Measurements from ENCODE around the gene ARFGAP3.

Gene ARFGAP3

GRCh38 chr22:42856179-42856864 is 751 bp downstream of the ARFGAP3 start:
- peak; percentile 42 for DNase-seq (ENCODE audit: low spot score)
- in situ Hi-C loops (cut with MboI; ENCODE audit: low pct_unique_long_range_greater_than_20kb, low sequenced_read_pairs, unreplicated experiment) = no loop called here
- no peak for TF ChIP-seq CTCF (IDR thresholded peaks at IDR 0.05; ENCODE audit: extremely low read depth, insufficient read depth, missing control alignments)

GRCh38 chr22:42855721-42856120 is 1.4 kb downstream of the ARFGAP3 start:
- in situ Hi-C loops (cut with MboI; ENCODE audit: low pct_unique_long_range_greater_than_20kb, low sequenced_read_pairs, unreplicated experiment) = no loop called here
- TF ChIP-seq CTCF (IDR thresholded peaks at IDR 0.05; ENCODE audit: extremely low read depth, insufficient read depth, missing control alignments) = no peak

GRCh38 chr22:42855211-42855610 is 1.9 kb downstream of the ARFGAP3 start:
- no peak for TF ChIP-seq CTCF (IDR thresholded peaks at IDR 0.05; ENCODE audit: extremely low read depth, insufficient read depth, missing control alignments)
- in situ Hi-C loops (cut with MboI; ENCODE audit: low pct_unique_long_range_greater_than_20kb, low sequenced_read_pairs, unreplicated experiment) = no loop called here
- no peak for DNase-seq (ENCODE audit: low spot score)

More at GRCh38 chr22:42855721-42856120, 1.4 kb downstream of the ARFGAP3 start:
- DNase-seq (ENCODE audit: low spot score) = no peak

DNA sequence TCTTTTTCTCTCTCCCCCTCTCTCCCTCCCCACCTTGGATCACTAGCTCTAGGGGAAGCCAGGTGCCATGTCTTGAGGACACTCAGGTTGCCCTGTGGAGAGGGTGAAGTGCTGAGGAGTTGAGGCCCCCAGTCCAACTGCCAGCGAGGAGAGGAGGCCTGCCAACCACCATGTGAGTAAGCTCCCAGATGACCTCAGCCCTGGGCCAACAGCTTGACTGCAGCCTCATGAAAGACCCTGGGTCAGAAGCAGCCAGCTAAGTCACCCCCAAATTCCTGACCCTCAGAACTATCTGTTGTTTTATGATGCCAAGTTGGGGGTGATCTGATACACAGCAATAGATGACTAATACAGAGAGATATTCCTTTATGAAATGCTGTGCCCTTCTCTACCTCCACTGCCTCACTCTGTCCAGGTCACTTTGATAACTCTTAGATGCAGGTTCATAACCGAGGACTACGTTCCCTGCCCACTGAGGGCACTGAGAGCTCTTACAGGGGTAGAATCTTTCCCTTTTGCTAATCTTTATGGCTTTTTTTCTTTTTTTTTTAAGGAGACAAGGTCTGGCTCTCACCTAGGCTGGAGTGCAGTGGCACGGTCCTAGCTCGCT is 8.0 kb downstream of the ARFGAP3 start:
- in situ Hi-C loops (cut with MboI; ENCODE audit: low pct_unique_long_range_greater_than_20kb, low sequenced_read_pairs, unreplicated experiment) = no loop called here
- TF ChIP-seq CTCF (IDR thresholded peaks at IDR 0.05; ENCODE audit: extremely low read depth, insufficient read depth, missing control alignments) = no peak
- no peak for DNase-seq (ENCODE audit: low spot score)

DNA sequence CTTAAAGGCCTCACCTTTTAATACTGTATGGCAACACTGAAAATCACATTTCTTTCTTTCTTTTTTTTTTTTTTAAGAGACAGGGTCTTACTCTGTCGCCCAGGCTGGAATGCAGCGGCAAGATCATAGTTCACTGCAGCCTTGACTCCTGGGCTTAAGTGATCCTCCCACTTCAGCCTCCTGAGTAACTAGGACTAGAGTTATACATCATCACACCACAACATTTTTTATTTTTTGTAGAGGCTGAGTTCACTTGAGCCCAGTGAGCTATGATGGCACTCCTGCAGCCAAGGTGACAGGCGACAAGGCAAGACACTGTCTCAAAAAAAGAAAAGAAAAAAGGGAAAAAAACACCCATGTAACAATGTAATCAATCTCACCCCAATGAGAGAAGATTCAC is 10.0 kb downstream of the ARFGAP3 start:
- no peak for DNase-seq (ENCODE audit: low spot score)
- in situ Hi-C loops (cut with MboI; ENCODE audit: low pct_unique_long_range_greater_than_20kb, low sequenced_read_pairs, unreplicated experiment) = no loop called here
- TF ChIP-seq CTCF (IDR thresholded peaks at IDR 0.05; ENCODE audit: extremely low read depth, insufficient read depth, missing control alignments) = no peak

GRCh38 chr22:42844756-42845155 is 12.3 kb downstream of the ARFGAP3 start:
- no peak for TF ChIP-seq CTCF (IDR thresholded peaks at IDR 0.05; ENCODE audit: extremely low read depth, insufficient read depth, missing control alignments)
- in situ Hi-C loops (cut with MboI; ENCODE audit: low pct_unique_long_range_greater_than_20kb, low sequenced_read_pairs, unreplicated experiment) = no loop called here
- no peak for DNase-seq (ENCODE audit: low spot score)

Data from GM13977 (cell line).